H54 (cell line): ENCODE results near the gene DHX58.

Source experiments
- DNase-seq: peaks from one replicate; pipeline ENCODE4 v3.0.0; 2011; ENCODE audit warnings: low spot score, mixed read lengths; ENCODE audit not compliant: insufficient read length
- FAIRE-seq: peaks from 3 replicates; lab custom pipeline; 2011; peaks lifted over from hg19 to GRCh38; lab: Jason Lieb, UNC
- POLR2A ChIP-seq: IDR thresholded peaks from 2 replicates; pipeline ENCODE4 v1.6.1; 2011; ENCODE audit warnings: low read depth, mild to moderate bottlenecking, low read length

The DHX58 gene

GRCh38 chr17:42076797-42077559, 35.5 kb downstream of the DHX58 start:
- TF ChIP-seq POLR2A: no peak
- DNase-seq (no peak), FAIRE-seq (no peak)

GRCh38 chr17:42075789-42076188, 36.7 kb downstream of the DHX58 start:
- TF ChIP-seq POLR2A: no peak
- DNase-seq (no peak), FAIRE-seq (no peak)

GRCh38 chr17:42072323-42073187, 40.0 kb downstream of the DHX58 start:
- no peak for FAIRE-seq
- DNase-seq: no peak
- no peak for TF ChIP-seq POLR2A

- TF ChIP-seq POLR2A: no peak
- no peak for FAIRE-seq
- no peak for DNase-seq
Observed at GRCh38 chr17:42071810-42072209, 40.7 kb downstream of the DHX58 start.

- FAIRE-seq (no peak), DNase-seq (no peak)
- TF ChIP-seq POLR2A: no peak
Observed at GRCh38 chr17:42068979-42069378, 43.5 kb downstream of the DHX58 start.

- TF ChIP-seq POLR2A: no peak
- FAIRE-seq: no peak
- DNase-seq: peak; percentile 72
Observed at GRCh38 chr17:42067371-42068091, 45.0 kb downstream of the DHX58 start.

GRCh38 chr17:42065201-42065600, 47.3 kb downstream of the DHX58 start:
- FAIRE-seq (no peak), DNase-seq (no peak)
- no peak for TF ChIP-seq POLR2A

GRCh38 chr17:42062681-42063080, 49.8 kb downstream of the DHX58 start:
- no peak for TF ChIP-seq POLR2A
- FAIRE-seq: no peak
- no peak for DNase-seq

- DNase-seq: no peak
- no peak for FAIRE-seq
Observed at GRCh38 chr17:42061646-42062487, 50.6 kb downstream of the DHX58 start.

GRCh38 chr17:42060231-42060630, 52.3 kb downstream of the DHX58 start:
- FAIRE-seq (no peak), DNase-seq (no peak)
- TF ChIP-seq POLR2A: no peak

More at GRCh38 chr17:42061646-42062487, 50.6 kb downstream of the DHX58 start:
- no peak for TF ChIP-seq POLR2A

- DNase-seq: no peak
- no peak for FAIRE-seq
- no peak for TF ChIP-seq POLR2A
Observed at GRCh38 chr17:42059815-42060214, 52.7 kb downstream of the DHX58 start.

- no peak for TF ChIP-seq POLR2A
- DNase-seq: no peak
- no peak for FAIRE-seq
Observed at GRCh38 chr17:42058063-42058462, 54.5 kb downstream of the DHX58 start.

- no peak for FAIRE-seq
- TF ChIP-seq POLR2A: no peak
- DNase-seq: no peak
Observed at GRCh38 chr17:42056635-42057034, 55.9 kb downstream of the DHX58 start.
